ENCODE measurements around the gene LZTS2. TPM values are rescaled to one million over a fixed set of nuclear protein-coding genes. Genes with fewer than 3 reads are reported as not detected.

Gene LZTS2
- total RNA-seq, 4 donors from 2014 or later: 26.7 to 55.2 (median 41.4) TPM

DNA sequence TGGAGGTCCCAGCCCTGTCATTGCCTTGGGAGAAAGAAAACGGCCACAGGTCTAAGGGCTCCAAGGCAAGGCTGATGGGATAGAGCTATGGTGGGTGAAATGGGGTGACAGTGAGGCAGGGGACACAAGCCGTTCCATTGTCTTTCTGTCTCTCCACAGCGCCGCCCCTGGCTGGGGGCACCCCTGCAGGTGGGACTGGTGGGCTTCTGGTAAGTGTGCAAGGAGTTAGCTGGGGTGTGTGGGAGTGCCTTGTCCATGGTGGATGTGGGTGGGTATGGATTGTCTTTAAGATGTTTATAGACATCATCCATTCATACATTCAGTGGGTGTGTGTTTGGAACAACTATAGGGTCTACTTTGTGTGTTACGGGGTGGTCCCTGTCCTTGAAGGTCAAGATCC is 38.9 kb downstream of the LZTS2 start:
- 78 to 85% methylated on average over 5 of the region's 5 CpGs for WGBS, 2 donors
- TF ChIP-seq POLR2A (IDR thresholded peaks at IDR 0.05) (no peak), CTCF (IDR thresholded peaks at IDR 0.05) (no peak)
- peaks cover 6 to 59% (median 37%) of the 10 kb centered on the region in 3 donors for H3K36me3 ChIP-seq

GRCh38 chr10:101040061-101040460 is 40.5 kb downstream of the LZTS2 start:
- peaks cover 10 to 27% (median 15%) of the 10 kb centered on the region in 3 donors for H3K4me1 ChIP-seq
- H3K9me3 ChIP-seq: no peaks in the 10 kb centered on the region
- H3K27ac ChIP-seq: no peak overlapping the region
- DNase-seq: no peak
- intact Hi-C loops (cut with DNase I): no loop called here
- H3K27me3 ChIP-seq: peaks cover 0 to under 1% (median 0%) of the 10 kb centered on the region in 4 donors
- WGBS, 2 donors: 92 to 100% methylated on average over 2 to 3 of the region's 3 CpGs
- no peak overlapping the region for H3K4me3 ChIP-seq
- H3K36me3 ChIP-seq: peaks cover 6 to 54% (median 33%) of the 10 kb centered on the region in 3 donors
- no peak for TF ChIP-seq CTCF (IDR thresholded peaks at IDR 0.05)
- no peak for TF ChIP-seq POLR2A (IDR thresholded peaks at IDR 0.05)

More for the DNA sequence above, 38.9 kb downstream of the LZTS2 start:
- no peaks in the 10 kb centered on the region for H3K9me3 ChIP-seq
- H3K4me3 ChIP-seq: no peak overlapping the region
- H3K27me3 ChIP-seq: no peaks in the 10 kb centered on the region
- no peak overlapping the region for H3K27ac ChIP-seq
- H3K4me1 ChIP-seq: peaks cover 10 to 36% (median 17%) of the 10 kb centered on the region in 3 donors
- intact Hi-C loops (cut with DNase I): no loop called here
- no peak for DNase-seq

DNA sequence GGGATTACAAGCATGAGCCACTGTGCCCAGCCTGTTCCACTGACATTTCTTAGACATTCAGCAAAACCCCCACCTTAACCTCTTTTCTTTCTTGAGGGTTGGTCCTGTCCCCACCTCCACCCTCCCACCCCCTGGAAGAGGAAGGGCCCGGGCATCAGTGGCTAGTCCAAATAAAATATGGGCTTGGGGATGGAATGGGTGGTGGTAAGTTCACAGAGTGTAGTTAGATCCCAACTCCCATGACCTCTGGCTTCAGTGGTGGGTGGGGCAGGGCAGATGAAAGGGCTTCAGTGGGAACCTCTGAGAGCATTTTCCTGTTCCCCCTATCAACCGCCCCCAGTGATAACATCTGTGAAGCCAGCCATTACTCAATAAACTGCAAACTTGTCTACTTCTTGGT is 41.2 kb downstream of the LZTS2 start:
- Histone ChIP-seq H3K4me3 (no peak overlapping the region), H3K36me3 (peaks cover 6 to 46% (median 29%) of the 10 kb centered on the region in 3 donors), H3K27ac (no peak overlapping the region), H3K27me3 (peaks cover 0 to 6% (median 0%) of the 10 kb centered on the region in 4 donors), H3K9me3 (no peaks in the 10 kb centered on the region), H3K4me1 (peaks cover 10 to 27% (median 15%) of the 10 kb centered on the region in 3 donors)
- intact Hi-C loops (cut with DNase I): no loop called here
- WGBS, 2 donors: 17 to 50% methylated on average over 1 of the region's 2 CpGs
- TF ChIP-seq CTCF (IDR thresholded peaks at IDR 0.05): no peak
- no peak for TF ChIP-seq POLR2A (IDR thresholded peaks at IDR 0.05)
- DNase-seq: no peak

- Histone ChIP-seq H3K4me3 (no peak overlapping the region), H3K27ac (peak overlapping the region in 2 of 4 donors; percentile 87 to 89), H3K36me3 (peaks cover 3 to 41% (median 24%) of the 10 kb centered on the region in 3 donors), H3K4me1 (peaks cover 10 to 27% (median 15%) of the 10 kb centered on the region in 3 donors), H3K27me3 (peaks cover 0 to 10% (median 0%) of the 10 kb centered on the region in 4 donors), H3K9me3 (no peaks in the 10 kb centered on the region)
- intact Hi-C loops (cut with DNase I): no loop called here
- WGBS, 2 donors: 4 to 21% methylated on average over 3 to 5 of the region's 6 CpGs
- no peak for DNase-seq
- peak; percentile 55 to 85 (median 80) for TF ChIP-seq CTCF (IDR thresholded peaks at IDR 0.05)
- TF ChIP-seq POLR2A (IDR thresholded peaks at IDR 0.05): no peak
Observed at GRCh38 chr10:101041252-101041761, 41.7 kb downstream of the LZTS2 start.

DNA sequence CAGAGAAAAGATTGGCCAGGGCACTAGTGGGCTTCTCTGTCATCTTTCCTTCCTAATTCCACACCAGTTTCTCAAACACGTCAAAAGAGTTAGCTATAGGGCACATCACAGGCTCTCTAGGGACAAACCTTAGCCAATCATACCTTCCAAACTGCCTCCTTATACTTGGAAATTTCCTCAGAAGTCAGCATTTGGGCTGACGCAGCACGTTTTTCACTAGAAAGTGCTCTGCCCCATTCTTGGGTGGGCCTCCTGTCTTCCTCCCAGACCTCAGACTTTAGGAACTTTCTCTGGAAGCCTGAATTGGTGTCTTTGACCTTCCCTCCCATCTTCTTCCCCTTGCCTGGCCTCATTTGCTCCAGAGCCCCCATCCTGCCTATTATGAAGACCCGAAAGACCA is 42.5 kb downstream of the LZTS2 start:
- Histone ChIP-seq H3K4me3 (peak overlapping the region; percentile 35 to 61 (median 55)), H3K27me3 (peaks cover 0 to 18% (median under 1%) of the 10 kb centered on the region in 4 donors), H3K36me3 (peaks cover 0 to 33% (median 17%) of the 10 kb centered on the region in 3 donors), H3K9me3 (no peaks in the 10 kb centered on the region), H3K27ac (peak overlapping the region; percentile 84 to 93 (median 88)), H3K4me1 (peaks cover 10 to 31% (median 15%) of the 10 kb centered on the region in 3 donors)
- 50 to 52% methylated on average over 4 of the region's 4 CpGs for WGBS, 2 donors
- TF ChIP-seq POLR2A (IDR thresholded peaks at IDR 0.05): no peak
- TF ChIP-seq CTCF (IDR thresholded peaks at IDR 0.05): no peak
- no peak for DNase-seq
- intact Hi-C loops (cut with DNase I): no loop called here
